ENCODE results near the gene METTL21A. TPM values are rescaled to one million over a fixed set of nuclear protein-coding genes. Genes with fewer than 3 reads are reported as not detected.

METTL21A gene
- total and polyA plus RNA-seq, 2 experiments from 2014 or later, result 86.0 to 118 TPM

GRCh38 chr2:207629553-207629952 lies 4.4 kb upstream of the METTL21A start:
- Histone ChIP-seq H3K79me2 (replicated peaks; ENCODE audit: insufficient read depth) (no peaks in the 10 kb centered on the region), H3K27me3 (ENCODE audit: insufficient read depth) (no peaks in the 10 kb centered on the region), H2AFZ (peak overlapping the region; percentile 72; the same call in 1 of the 2 replicates), H3K4me2 (no peak overlapping the region), H3F3A (replicated peaks; ENCODE audit: low read depth) (peaks cover 23% of the 10 kb centered on the region; the same call in 1 of the 2 replicates), H3K27ac (ENCODE audit: low read depth) (no peak overlapping the region), H4K20me1 (replicated peaks; ENCODE audit: insufficient read depth) (no peaks in the 10 kb centered on the region), H3K36me3 (ENCODE audit: insufficient read depth) (no peaks in the 10 kb centered on the region), H3K4me1 (ENCODE audit: insufficient read depth) (peaks cover 14% of the 10 kb centered on the region), H3K4me3 (no peak overlapping the region), H3K9me2 (ENCODE audit: insufficient read depth) (no peaks in the 10 kb centered on the region)
- TF ChIP-seq POLR2AphosphoS5 (IDR thresholded peaks at IDR 0.05; ENCODE audit: low read depth) (no peak), ZNF331 (CRISPR knock-in tag; IDR thresholded peaks at IDR 0.05; ENCODE audit: low read depth) (no peak), CTCF (conservative IDR thresholded peaks at IDR 0.05; ENCODE audit: low read depth in 2 of 2) (no peak), EZH2phosphoT487 (IDR thresholded peaks at IDR 0.05; ENCODE audit: unreplicated experiment) (no peak), NANOG (IDR thresholded peaks at IDR 0.05; ENCODE audit: borderline replicate concordance) (no peak), REST (IDR thresholded peaks at IDR 0.05; ENCODE audit: unreplicated experiment) (no peak), ZNF114 (CRISPR knock-in tag; IDR thresholded peaks at IDR 0.05) (no peak), EZH2 (IDR thresholded peaks at IDR 0.05; ENCODE audit: low read depth, unreplicated experiment) (no peak), CREB1 (CRISPR knock-in tag; IDR thresholded peaks at IDR 0.05; ENCODE audit: low read depth) (no peak), STAT1 (IDR thresholded peaks at IDR 0.05; ENCODE audit: unreplicated experiment) (no peak), JUNB (IDR thresholded peaks at IDR 0.05; ENCODE audit: unreplicated experiment) (no peak)
- TF ChIP-seq, protein P1, sequence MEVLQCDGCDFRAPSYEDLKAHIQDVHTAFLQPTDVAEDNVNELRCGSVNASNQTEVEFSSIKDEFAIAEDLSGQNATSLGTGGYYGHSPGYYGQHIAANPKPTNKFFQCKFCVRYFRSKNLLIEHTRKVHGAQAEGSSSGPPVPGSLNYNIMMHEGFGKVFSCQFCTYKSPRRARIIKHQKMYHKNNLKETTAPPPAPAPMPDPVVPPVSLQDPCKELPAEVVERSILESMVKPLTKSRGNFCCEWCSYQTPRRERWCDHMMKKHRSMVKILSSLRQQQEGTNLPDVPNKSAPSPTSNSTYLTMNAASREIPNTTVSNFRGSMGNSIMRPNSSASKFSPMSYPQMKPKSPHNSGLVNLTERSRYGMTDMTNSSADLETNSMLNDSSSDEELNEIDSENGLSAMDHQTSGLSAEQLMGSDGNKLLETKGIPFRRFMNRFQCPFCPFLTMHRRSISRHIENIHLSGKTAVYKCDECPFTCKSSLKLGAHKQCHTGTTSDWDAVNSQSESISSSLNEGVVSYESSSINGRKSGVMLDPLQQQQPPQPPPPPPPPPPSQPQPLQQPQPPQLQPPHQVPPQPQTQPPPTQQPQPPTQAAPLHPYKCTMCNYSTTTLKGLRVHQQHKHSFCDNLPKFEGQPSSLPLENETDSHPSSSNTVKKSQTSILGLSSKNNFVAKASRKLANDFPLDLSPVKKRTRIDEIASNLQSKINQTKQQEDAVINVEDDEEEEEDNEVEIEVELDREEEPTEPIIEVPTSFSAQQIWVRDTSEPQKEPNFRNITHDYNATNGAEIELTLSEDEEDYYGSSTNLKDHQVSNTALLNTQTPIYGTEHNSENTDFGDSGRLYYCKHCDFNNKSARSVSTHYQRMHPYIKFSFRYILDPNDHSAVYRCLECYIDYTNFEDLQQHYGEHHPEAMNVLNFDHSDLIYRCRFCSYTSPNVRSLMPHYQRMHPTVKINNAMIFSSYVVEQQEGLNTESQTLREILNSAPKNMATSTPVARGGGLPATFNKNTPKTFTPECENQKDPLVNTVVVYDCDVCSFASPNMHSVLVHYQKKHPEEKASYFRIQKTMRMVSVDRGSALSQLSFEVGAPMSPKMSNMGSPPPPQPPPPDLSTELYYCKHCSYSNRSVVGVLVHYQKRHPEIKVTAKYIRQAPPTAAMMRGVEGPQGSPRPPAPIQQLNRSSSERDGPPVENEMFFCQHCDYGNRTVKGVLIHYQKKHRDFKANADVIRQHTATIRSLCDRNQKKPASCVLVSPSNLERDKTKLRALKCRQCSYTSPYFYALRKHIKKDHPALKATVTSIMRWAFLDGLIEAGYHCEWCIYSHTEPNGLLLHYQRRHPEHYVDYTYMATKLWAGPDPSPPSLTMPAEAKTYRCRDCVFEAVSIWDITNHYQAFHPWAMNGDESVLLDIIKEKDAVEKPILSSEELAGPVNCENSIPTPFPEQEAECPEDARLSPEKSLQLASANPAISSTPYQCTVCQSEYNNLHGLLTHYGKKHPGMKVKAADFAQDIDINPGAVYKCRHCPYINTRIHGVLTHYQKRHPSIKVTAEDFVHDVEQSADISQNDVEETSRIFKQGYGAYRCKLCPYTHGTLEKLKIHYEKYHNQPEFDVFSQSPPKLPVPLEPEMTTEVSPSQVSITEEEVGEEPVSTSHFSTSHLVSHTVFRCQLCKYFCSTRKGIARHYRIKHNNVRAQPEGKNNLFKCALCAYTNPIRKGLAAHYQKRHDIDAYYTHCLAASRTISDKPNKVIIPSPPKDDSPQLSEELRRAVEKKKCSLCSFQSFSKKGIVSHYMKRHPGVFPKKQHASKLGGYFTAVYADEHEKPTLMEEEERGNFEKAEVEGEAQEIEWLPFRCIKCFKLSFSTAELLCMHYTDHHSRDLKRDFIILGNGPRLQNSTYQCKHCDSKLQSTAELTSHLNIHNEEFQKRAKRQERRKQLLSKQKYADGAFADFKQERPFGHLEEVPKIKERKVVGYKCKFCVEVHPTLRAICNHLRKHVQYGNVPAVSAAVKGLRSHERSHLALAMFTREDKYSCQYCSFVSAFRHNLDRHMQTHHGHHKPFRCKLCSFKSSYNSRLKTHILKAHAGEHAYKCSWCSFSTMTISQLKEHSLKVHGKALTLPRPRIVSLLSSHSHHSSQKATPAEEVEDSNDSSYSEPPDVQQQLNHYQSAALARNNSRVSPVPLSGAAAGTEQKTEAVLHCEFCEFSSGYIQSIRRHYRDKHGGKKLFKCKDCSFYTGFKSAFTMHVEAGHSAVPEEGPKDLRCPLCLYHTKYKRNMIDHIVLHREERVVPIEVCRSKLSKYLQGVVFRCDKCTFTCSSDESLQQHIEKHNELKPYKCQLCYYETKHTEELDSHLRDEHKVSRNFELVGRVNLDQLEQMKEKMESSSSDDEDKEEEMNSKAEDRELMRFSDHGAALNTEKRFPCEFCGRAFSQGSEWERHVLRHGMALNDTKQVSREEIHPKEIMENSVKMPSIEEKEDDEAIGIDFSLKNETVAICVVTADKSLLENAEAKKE (CRISPR knock-in tag; IDR thresholded peaks at IDR 0.05), result no peak
- TF ChIP-seq, protein P2, sequence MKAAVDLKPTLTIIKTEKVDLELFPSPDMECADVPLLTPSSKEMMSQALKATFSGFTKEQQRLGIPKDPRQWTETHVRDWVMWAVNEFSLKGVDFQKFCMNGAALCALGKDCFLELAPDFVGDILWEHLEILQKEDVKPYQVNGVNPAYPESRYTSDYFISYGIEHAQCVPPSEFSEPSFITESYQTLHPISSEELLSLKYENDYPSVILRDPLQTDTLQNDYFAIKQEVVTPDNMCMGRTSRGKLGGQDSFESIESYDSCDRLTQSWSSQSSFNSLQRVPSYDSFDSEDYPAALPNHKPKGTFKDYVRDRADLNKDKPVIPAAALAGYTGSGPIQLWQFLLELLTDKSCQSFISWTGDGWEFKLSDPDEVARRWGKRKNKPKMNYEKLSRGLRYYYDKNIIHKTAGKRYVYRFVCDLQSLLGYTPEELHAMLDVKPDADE (IDR thresholded peaks at IDR 0.05), result no peak
- no peak overlapping the region for H3K4me3 Mint-ChIP-seq
- no peaks in the 10 kb centered on the region; the same call in 2 of the 3 replicates for H3K36me3 Mint-ChIP-seq (ENCODE audit: low read depth)
- H3K9me3 Mint-ChIP-seq, result no peaks in the 10 kb centered on the region
- H3K27me3 Mint-ChIP-seq (ENCODE audit: insufficient read depth, low read depth, poor library complexity), result peaks cover 7% of the 10 kb centered on the region
- ATAC-seq (no peak), DNase-seq (ENCODE audit: low spot score) (no peak)
- peaks cover 15% of the 10 kb centered on the region for H3K4me1 Mint-ChIP-seq
- H3K27ac Mint-ChIP-seq, result no peak overlapping the region
